ENCODE data around the gene TIMM23. TPM values are rescaled to one million over a fixed set of nuclear protein-coding genes. Genes with fewer than 3 reads are reported as not detected.

TIMM23 gene
- total and polyA plus RNA-seq, 2 donors (not counting 3 experiments of a cell fraction or from before 2014, with no cell fraction given) = 78.1 to 94.6 TPM

- H2AFZ ChIP-seq (ENCODE audit: low read depth, low read length) = no peak overlapping the region
- H3K4me1 ChIP-seq (ENCODE audit: control insufficient read depth, extremely low read depth, insufficient read depth, low read length) = peaks cover 52% of the 10 kb centered on the region
- no peak for FAIRE-seq
- no peak overlapping the region for H3K4me3 ChIP-seq (replicated peaks in 1 of 3; ENCODE audit: insufficient read depth in 1 of 3, low read depth in 1 of 3, low read length in 3 of 3)
- intact Hi-C loops (cut with micrococcal nuclease) (loop anchor here (5.0 to 10.0 kb wide), 2 partner anchors 47 to 1015 kb away; partner anchors contain the start of genes TIMM23 and ZNF22), dilution Hi-C loops (cut with MboI; ENCODE audit: extremely low pct_ligation_motif_present, low sequenced_read_pairs) (no loop called here)
- no peak for TF ChIP-seq CTCF (IDR thresholded peaks at IDR 0.05; ENCODE audit: extremely low read depth in 1 of 2, insufficient read depth in 1 of 2, low read depth in 1 of 2, low read length in 2 of 2)
- TF ChIP-seq POLR2AphosphoS5 (IDR thresholded peaks at IDR 0.05; ENCODE audit: insufficient read depth, low read depth, low read length) = no peak
- no peak for TF ChIP-seq GATA2 (IDR thresholded peaks at IDR 0.05; ENCODE audit: insufficient read depth, insufficient read length, low read depth, low read length)
- TF ChIP-seq MAX (IDR thresholded peaks at IDR 0.05; ENCODE audit: insufficient read depth, insufficient read length) = no peak
- no peak for TF ChIP-seq JUN (IDR thresholded peaks at IDR 0.05; ENCODE audit: borderline replicate concordance, insufficient read depth, insufficient read length, low read depth)
- TF ChIP-seq FOS (IDR thresholded peaks at IDR 0.05; ENCODE audit: borderline replicate concordance, insufficient read depth, low read length) = no peak
- TF ChIP-seq MYC (IDR thresholded peaks at IDR 0.05; ENCODE audit: low read depth, low read length) = no peak
- no peak for TF ChIP-seq EZH2 (IDR thresholded peaks at IDR 0.05; ENCODE audit: borderline replicate concordance, low read depth, low read length, severe bottlenecking)
- no peak for TF ChIP-seq POLR2A (IDR thresholded peaks at IDR 0.05; ENCODE audit: low read depth, low read length)
- peaks cover 92% of the 10 kb centered on the region for H3K79me2 ChIP-seq (ENCODE audit: control insufficient read depth, insufficient read depth, low read length)
- H3K9me1 ChIP-seq (replicated peaks; ENCODE audit: control insufficient read depth, extremely low read depth, insufficient read depth, low read length) = no peaks in the 10 kb centered on the region
- no peaks in the 10 kb centered on the region for H3K9me3 ChIP-seq (replicated peaks; ENCODE audit: control insufficient read depth, insufficient read depth, low read length)
- no peak overlapping the region for H3K9ac ChIP-seq (replicated peaks; ENCODE audit: extremely low read depth, insufficient read depth, low read length)
- BruUV-seq (replicated peaks) = no TSS peak
- CTCF ChIA-PET = interaction anchor here (0.5 to 3.9 kb wide), 5 partner anchors 9 to 770 kb away, joined by 3 to 18 read pairs (median 5); no protein-coding TSS in a partner anchor
- H4K20me1 ChIP-seq (replicated peaks; ENCODE audit: control insufficient read depth, extremely low read depth, insufficient read depth, low read length) = no peaks in the 10 kb centered on the region
- peak overlapping the region; percentile 81 for H3K27ac ChIP-seq (ENCODE audit: insufficient read depth, low read depth, low read length)
- peak; percentile 45 for DNase-seq (ENCODE audit: low read depth, low spot score)
- POLR2A ChIA-PET = no interaction called here
- H3K4me2 ChIP-seq (ENCODE audit: insufficient read depth, low read length) = peak overlapping the region; percentile 81
- no peaks in the 10 kb centered on the region for H3K27me3 ChIP-seq (ENCODE audit: control insufficient read depth in 2 of 2, insufficient read depth in 2 of 2, low read length in 2 of 2)
- H3K36me3 ChIP-seq (ENCODE audit: control insufficient read depth in 2 of 2, extremely low read depth in 1 of 2, insufficient read depth in 2 of 2, low read length in 2 of 2) = peaks cover 4 to 6% of the 10 kb centered on the region in 2 experiments
These were observed 47.5 kb downstream of the TIMM23 start for GRCh38 chr10:46019569-46020343.

Measured in endothelial cell of umbilical vein (primary cell).